ENCODE results near the gene POLR2F.

The POLR2F gene

GRCh38 chr22:37907036-37907954 lies 46.2 kb upstream of the POLR2F start:
- H3K27me3 ChIP-seq: no peaks in the 10 kb centered on the region
- TF ChIP-seq, protein P1, sequence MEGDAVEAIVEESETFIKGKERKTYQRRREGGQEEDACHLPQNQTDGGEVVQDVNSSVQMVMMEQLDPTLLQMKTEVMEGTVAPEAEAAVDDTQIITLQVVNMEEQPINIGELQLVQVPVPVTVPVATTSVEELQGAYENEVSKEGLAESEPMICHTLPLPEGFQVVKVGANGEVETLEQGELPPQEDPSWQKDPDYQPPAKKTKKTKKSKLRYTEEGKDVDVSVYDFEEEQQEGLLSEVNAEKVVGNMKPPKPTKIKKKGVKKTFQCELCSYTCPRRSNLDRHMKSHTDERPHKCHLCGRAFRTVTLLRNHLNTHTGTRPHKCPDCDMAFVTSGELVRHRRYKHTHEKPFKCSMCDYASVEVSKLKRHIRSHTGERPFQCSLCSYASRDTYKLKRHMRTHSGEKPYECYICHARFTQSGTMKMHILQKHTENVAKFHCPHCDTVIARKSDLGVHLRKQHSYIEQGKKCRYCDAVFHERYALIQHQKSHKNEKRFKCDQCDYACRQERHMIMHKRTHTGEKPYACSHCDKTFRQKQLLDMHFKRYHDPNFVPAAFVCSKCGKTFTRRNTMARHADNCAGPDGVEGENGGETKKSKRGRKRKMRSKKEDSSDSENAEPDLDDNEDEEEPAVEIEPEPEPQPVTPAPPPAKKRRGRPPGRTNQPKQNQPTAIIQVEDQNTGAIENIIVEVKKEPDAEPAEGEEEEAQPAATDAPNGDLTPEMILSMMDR (IDR thresholded peaks at IDR 0.05): no peak
- H3K36me3 ChIP-seq: no peaks in the 10 kb centered on the region
- H3K9me3 ChIP-seq: no peaks in the 10 kb centered on the region
- H3K4me3 ChIP-seq (ENCODE audit: low read depth in 1 of 2, low read length in 1 of 2): peak overlapping the region; percentile 62 to 70
- H3K27ac ChIP-seq: peak overlapping the region; percentile 75
- peaks cover 19 to 23% of the 10 kb centered on the region in 2 experiments for H3K4me1 ChIP-seq (ENCODE audit: control insufficient read depth in 1 of 2, insufficient read depth in 1 of 2, low read depth in 1 of 2, low read length in 1 of 2)

DNA sequence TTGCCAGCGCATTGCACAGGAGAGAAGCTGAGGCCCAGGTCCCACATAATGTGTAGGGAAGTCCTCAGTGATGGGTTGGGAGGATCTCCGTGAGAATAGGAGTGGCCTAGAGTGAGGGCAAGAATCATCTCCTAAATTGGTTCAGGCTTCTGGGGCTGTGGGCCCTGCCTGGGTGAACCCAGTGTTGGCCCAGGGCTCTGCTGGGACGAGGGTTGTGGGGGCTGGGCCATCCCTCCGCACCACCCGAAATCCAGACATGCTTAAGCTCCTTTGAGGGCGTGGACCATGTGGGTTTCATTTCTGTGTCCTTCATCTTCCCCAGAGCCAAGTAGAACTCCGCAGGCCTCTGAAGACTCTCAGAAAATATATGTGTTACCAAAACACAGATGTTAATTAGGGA lies 43.7 kb upstream of the POLR2F start:
- Histone ChIP-seq H3K27me3 (no peaks in the 10 kb centered on the region), H3K4me1 (ENCODE audit: control insufficient read depth in 1 of 2, insufficient read depth in 1 of 2, low read depth in 1 of 2, low read length in 1 of 2) (peaks cover 26 to 34% of the 10 kb centered on the region in 2 experiments), H3K36me3 (peaks cover 4% of the 10 kb centered on the region), H3K4me3 (ENCODE audit: low read depth in 1 of 2, low read length in 1 of 2) (no peak overlapping the region), H3K9me3 (no peaks in the 10 kb centered on the region), H3K27ac (no peak overlapping the region)
- TF ChIP-seq, protein P1 (IDR thresholded peaks at IDR 0.05): no peak

DNA sequence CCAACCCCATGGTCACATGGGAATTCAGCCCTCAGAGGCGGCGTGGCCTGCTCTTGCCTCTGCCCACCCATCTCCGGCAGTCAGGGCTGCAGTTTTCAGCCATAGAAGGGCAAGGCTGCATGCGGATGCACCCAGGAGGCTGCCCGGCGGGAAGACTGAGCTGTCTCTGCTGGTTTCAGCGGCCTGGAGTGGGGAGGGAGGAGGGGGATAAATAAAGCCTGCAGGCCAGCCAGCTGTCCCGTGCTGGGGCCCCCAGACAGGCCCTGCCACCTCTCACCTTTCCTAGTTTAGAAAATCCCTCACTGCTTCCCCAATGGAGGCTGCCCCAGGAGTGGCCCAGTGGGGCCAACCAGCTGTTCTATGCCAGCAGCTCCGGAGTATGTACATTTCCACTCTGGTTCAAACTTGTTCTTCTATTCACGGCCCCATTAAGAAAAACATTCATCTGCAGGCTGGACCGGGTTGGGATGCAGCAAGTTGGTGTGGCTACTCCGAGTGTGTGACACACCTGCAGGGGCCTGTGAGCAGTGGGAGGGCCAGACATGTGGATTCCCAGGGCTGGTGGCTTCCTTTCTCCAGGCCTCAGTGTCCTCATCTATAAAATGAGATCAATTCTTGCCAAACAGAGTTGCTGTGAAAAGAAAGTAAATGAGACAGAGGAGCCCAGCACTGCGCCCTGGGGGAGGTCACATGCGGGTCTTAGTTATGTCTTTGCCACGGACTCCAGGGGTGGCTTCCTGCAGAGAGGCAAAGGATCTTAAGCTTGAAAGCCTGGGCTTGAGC lies 42.4 kb upstream of the POLR2F start:
- H3K4me1 ChIP-seq (ENCODE audit: control insufficient read depth in 1 of 2, insufficient read depth in 1 of 2, low read depth in 1 of 2, low read length in 1 of 2): peaks cover 20 to 26% of the 10 kb centered on the region in 2 experiments
- H3K4me3 ChIP-seq (ENCODE audit: low read depth in 1 of 2, low read length in 1 of 2): no peak overlapping the region
- TF ChIP-seq, protein P1 (IDR thresholded peaks at IDR 0.05): no peak
- peaks cover 8% of the 10 kb centered on the region for H3K36me3 ChIP-seq
- H3K27ac ChIP-seq: no peak overlapping the region
- H3K27me3 ChIP-seq: no peaks in the 10 kb centered on the region
- no peaks in the 10 kb centered on the region for H3K9me3 ChIP-seq

- H3K36me3 ChIP-seq: peaks cover 15% of the 10 kb centered on the region
Observed at GRCh38 chr22:37911697-37912096, 41.8 kb upstream of the POLR2F start.

DNA sequence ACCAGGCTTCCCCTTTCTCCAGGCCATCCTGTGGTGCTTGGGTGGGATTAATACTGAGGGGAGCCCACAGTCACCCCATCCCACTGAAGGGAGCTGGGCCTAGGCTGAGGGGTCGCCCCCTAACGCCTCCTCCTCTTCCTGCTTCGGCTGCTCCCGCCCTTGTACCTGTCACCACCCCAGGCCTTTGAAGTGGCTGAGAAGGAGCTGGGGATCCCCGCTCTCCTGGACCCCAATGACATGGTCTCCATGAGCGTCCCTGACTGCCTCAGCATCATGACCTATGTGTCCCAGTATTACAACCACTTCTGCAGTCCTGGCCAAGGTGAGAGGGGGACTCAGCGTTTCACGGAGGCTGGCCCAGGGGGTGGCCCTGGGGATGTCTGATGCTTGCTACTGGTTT lies 41.3 kb upstream of the POLR2F start:
- Histone ChIP-seq H3K4me3 (ENCODE audit: low read depth in 1 of 2, low read length in 1 of 2) (no peak overlapping the region), H3K27ac (no peak overlapping the region), H3K9me3 (no peaks in the 10 kb centered on the region), H3K4me1 (ENCODE audit: control insufficient read depth in 1 of 2, insufficient read depth in 1 of 2, low read depth in 1 of 2, low read length in 1 of 2) (peaks cover 13 to 21% of the 10 kb centered on the region in 2 experiments), H3K27me3 (no peaks in the 10 kb centered on the region), H3K36me3 (peaks cover 19% of the 10 kb centered on the region)
- TF ChIP-seq, protein P1 (IDR thresholded peaks at IDR 0.05): no peak

More at GRCh38 chr22:37911697-37912096, 41.8 kb upstream of the POLR2F start:
- Histone ChIP-seq H3K4me3 (ENCODE audit: low read depth in 1 of 2, low read length in 1 of 2) (no peak overlapping the region), H3K27ac (no peak overlapping the region), H3K9me3 (no peaks in the 10 kb centered on the region), H3K4me1 (ENCODE audit: control insufficient read depth in 1 of 2, insufficient read depth in 1 of 2, low read depth in 1 of 2, low read length in 1 of 2) (peaks cover 18 to 25% of the 10 kb centered on the region in 2 experiments), H3K27me3 (no peaks in the 10 kb centered on the region)
- TF ChIP-seq, protein P1 (IDR thresholded peaks at IDR 0.05): no peak
